ENCODE data around the gene ADAMTS4.
A peak's percentile ranks its signal among the peaks of the same experiment; 100 is the strongest.
"Not testable (repeated sequence)": the region's sequence is repeated elsewhere in the genome, so short reads cannot be mapped to it uniquely, and the experiment has no call there.

Gene ADAMTS4

GRCh38 chr1:161198897-161199431 lies at the start of gene ADAMTS4:
Gene ADAMTS4 (minus strand): TSS chr1:161199054. CDS start chr1:161198627, 427 bp downstream.
- DNase-seq, result no peak

DNA sequence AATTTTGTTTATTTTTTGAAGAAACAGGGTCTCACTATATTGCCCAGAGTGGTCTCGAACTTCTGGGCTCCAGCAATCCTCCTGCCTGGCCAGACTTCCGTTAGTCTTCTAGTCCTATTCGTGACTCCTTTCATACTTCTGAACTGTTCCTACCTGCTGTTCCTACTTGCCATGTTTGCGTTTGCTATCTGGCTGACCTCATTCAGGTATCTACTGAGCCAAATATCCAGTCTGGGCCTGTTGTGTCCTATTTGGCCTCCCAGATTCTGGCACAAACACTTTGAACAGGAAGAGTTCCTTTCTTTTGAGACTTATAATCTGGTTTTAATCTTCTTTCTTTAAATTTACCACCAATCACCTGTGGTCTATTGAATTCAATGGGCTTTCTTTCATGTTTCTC lies 46.0 kb upstream of the ADAMTS4 start:
- no peak for DNase-seq

DNA sequence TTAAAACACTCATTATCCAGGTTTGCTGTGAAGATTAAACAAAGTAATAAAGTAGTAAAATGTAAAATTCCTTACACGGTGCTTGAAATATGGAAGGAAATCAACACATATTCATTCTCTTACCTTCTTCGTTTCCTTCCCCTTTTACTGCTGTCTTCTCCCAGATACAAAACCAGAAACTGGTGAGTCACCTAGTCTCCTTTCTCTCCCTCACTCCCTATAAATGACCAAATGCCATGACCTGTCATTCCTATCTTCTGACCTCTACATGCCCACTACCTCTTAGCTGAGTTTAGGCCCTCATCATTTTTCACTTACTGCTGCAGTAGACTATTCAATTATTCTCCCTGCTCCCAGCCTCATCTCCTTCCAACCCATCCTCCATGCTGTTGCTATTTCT lies 43.5 kb upstream of the ADAMTS4 start:
- no peak for DNase-seq

- DNase-seq, result no peak
Observed at GRCh38 chr1:161241682-161242081, 42.8 kb upstream of the ADAMTS4 start.

DNA sequence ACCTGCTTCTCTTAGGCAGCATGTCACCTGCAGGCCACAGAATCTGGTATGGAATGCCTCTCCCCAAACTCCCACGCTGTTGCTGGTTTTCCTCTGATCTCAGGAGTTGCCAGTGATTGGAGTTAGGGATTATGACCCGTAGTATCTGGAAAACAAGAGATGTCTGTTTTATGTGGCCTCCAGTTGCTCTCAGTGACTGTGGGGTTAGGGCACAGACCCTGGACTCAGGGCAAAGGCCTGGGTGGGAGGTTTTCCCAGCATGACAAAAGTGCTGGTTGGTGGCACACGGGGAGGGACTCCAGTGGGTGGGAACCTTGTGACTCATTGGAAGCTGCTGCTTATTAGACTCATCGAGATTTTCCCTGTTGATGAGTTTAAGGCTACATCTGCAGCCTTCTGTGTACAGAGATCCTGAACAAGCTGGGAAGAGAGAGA lies 39.2 kb upstream of the ADAMTS4 start, which contains the start of gene NR1I3:
Gene NR1I3 (minus strand): TSS at position 165 of the 435 bp plus-strand sequence. CDS start 1,638 bp downstream, outside the sequence.
- no peak for DNase-seq

DNA sequence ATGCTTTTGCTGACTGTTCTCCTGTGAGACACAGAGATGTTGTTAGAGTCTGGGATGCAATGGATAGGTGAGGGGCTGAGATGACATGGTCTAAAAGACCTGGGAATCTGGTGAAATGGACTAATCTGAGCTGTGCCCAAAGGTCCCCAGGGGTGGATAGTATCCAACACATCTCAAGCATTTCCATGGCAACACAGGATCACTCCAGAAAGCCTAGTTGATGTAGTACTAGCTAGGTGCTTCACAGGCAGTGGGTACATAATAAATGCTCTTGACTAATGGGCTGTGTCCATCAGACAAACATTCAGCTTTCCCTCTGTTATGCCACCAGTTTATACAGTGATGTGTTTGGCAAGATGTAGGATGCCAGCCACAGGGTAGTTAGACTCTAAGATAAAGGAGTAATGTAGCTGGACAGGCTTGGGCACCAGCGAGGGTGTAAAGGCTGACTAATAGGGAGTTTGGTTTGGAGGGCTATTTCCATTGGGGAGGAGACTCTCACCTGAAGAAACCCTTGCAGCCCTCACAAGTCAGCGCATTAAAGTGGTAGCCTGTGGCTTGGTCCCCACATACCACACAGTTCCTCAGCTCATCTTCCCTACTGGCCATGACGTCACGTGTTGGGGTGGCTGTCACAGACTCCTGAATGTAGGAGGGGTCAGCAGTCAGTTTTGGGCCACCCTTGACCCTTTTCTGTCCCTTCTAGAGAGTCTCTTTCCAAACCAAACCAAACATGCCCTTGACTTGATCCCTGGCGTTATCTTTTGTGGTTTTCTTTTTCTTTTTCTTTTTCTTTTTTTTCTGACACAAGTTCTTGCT lies 37.3 kb upstream of the ADAMTS4 start:
- no peak for DNase-seq

- no peak for DNase-seq
Observed at GRCh38 chr1:161233102-161233501, 34.2 kb upstream of the ADAMTS4 start.

- no peak for DNase-seq
Observed at GRCh38 chr1:161230762-161231161, 31.9 kb upstream of the ADAMTS4 start.

- no peak for DNase-seq
Observed at GRCh38 chr1:161229896-161230295, 31.0 kb upstream of the ADAMTS4 start.

GRCh38 chr1:161228032-161228431 lies 29.2 kb upstream of the ADAMTS4 start:
- no peak for DNase-seq

- peak; percentile 55 for DNase-seq
Observed at GRCh38 chr1:161227196-161227871, 28.5 kb upstream of the ADAMTS4 start.

DNA sequence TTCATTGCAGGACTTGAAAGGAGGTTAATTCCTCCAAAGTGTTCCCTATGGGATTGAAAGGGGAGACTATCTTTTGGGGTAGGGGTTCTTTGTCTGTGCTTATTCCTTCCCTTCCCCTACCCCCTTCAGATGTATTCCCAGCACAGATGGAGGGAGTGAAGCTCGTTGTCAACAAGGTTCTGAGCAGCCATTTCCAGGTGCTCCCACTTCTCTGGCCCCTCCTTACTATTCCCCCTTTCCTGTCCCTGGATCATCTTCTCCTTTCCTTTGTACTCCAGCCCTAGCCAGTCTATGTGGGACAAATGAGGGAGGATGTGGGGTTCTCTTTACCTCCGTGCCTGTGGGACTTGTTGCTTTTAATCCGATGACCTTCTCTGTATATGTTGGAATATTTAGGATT lies 27.9 kb upstream of the ADAMTS4 start:
- DNase-seq, result no peak

GRCh38 chr1:161226320-161226711 lies 27.5 kb upstream of the ADAMTS4 start:
- DNase-seq, result no peak

DNA sequence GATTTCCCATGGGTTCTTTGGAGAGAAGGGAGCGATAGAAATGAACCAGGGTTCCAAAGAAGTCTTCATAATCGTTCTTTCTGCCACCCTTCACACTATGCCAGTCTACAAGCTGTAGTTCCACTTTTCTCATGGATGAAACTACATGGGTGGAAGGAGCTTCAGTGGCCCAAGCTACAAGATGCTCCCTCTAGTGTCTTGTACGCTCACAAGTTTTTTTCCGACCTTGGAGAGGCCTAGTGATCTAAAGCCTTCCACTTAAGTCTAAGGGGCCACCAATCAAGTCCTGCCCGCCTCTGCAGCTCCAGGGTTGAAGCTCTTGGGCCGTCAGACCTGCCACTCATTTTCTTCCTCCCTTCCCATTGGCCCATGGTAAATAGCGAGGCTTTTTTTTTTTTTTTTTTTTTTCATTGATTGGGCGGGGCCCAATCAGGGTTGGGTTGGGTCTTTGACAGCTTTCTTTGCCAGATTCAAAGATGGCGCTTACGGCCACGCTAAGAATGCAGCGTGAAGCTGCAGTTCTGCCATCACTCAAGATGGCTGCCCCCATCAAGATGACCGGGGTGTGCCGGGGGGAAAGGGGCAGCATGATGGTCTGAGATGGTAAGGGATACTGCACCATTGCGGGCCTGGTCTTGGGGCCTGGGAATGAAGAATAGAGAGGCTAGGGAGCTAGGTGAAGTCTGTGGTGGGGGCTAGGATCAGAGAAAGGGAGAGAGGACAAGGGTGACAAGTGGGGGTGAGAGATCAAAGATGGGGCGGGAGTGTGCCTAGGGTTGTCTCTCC lies 26.9 kb upstream of the ADAMTS4 start, which contains the start of gene TOMM40L:
Gene TOMM40L (plus strand): TSS at position 527 of the 786 bp plus-strand sequence. CDS start 430 bp downstream, outside the sequence.
- DNase-seq, result peak; percentile 93

DNA sequence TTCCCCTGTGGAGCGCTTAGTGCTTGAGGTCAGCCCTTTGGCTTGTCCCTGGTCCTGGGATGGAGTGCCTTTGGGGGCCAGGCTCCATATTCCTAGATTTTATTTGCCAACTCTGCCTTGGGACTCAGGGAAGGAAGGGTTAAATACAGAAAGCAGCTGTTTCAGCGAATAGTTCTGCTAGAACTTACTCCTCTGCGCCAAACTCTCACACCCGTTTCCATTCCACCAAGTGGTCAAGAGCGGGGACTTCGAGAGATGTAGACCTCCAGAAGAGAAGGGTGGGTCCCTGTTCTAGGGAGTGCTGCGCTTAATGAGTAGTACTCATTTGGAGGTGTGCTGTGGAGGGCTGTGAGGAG lies 26.3 kb upstream of the ADAMTS4 start:
- no peak for DNase-seq

- not testable (repeated sequence) for DNase-seq
Observed at GRCh38 chr1:161224695-161225087, 25.8 kb upstream of the ADAMTS4 start.

- no peak for DNase-seq
Observed at GRCh38 chr1:161223805-161224694, 25.2 kb upstream of the ADAMTS4 start.

GRCh38 chr1:161222175-161223019 lies 23.5 kb upstream of the ADAMTS4 start:
- DNase-seq, result no peak

GRCh38 chr1:161220002-161220401 lies 21.1 kb upstream of the ADAMTS4 start:
- no peak for DNase-seq

- DNase-seq, result no peak
Observed at GRCh38 chr1:161219078-161219892, 20.4 kb upstream of the ADAMTS4 start.
